Dendritic cell treated with granulocyte-macrophage colony-stimulating factor and Interleukin-4, amounts not matched to agents 40 ng/mL and 50 ng/mL, for 4 days (primary cell): ENCODE data around the gene OTOGL.
"Not testable (repeated sequence)": the region's sequence is repeated elsewhere in the genome, so short reads cannot be mapped to it uniquely, and the experiment has no call there.

Experiments
- H3K27ac Mint-ChIP-seq: one replicate; pipeline ENCODE4 v1.8.0; 2022; ENCODE audit warnings: mild to moderate bottlenecking, mixed read lengths
- H3K27me3 Mint-ChIP-seq: one replicate; pipeline ENCODE4 v1.8.0; 2022; ENCODE audit warnings: mild to moderate bottlenecking, mixed read lengths
- H3K36me3 Mint-ChIP-seq: one replicate; pipeline ENCODE4 v1.8.0; 2022; ENCODE audit warnings: low read depth, mixed read lengths
- H3K4me1 Mint-ChIP-seq: one replicate; pipeline ENCODE4 v1.8.0; 2022; ENCODE audit warnings: low read depth, mixed read lengths
- H3K4me3 Mint-ChIP-seq: one replicate; pipeline ENCODE4 v1.8.0; 2022; ENCODE audit warnings: mild to moderate bottlenecking, moderate library complexity, mixed read lengths
- H3K9me3 Mint-ChIP-seq: one replicate; pipeline ENCODE4 v1.8.0; 2022; ENCODE audit warnings: mixed read lengths
- intact Hi-C: fragments of 100-400 bp; cut with micrococcal nuclease; formaldehyde crosslinking; loops from one replicate; pipeline ENCODE4 v1.15.0; 2022

Gene OTOGL

GRCh38 chr12:80201908-80202307 lies 102.6 kb downstream of the OTOGL start:
- intact Hi-C loops: no loop called here
- no peaks in the 10 kb centered on the region for H3K27me3 Mint-ChIP-seq
- no peaks in the 10 kb centered on the region for H3K9me3 Mint-ChIP-seq
- H3K27ac Mint-ChIP-seq: no peak overlapping the region
- no peaks in the 10 kb centered on the region for H3K4me1 Mint-ChIP-seq
- H3K36me3 Mint-ChIP-seq: no peaks in the 10 kb centered on the region
- no peak overlapping the region for H3K4me3 Mint-ChIP-seq

- H3K9me3 Mint-ChIP-seq: no peaks in the 10 kb centered on the region
- no peak overlapping the region for H3K27ac Mint-ChIP-seq
- no peaks in the 10 kb centered on the region for H3K27me3 Mint-ChIP-seq
- H3K4me1 Mint-ChIP-seq: no peaks in the 10 kb centered on the region
- no peak overlapping the region for H3K4me3 Mint-ChIP-seq
- H3K36me3 Mint-ChIP-seq: no peaks in the 10 kb centered on the region
- intact Hi-C loops: no loop called here
Measured at GRCh38 chr12:80205960-80206359, 106.6 kb downstream of the OTOGL start.

- Mint-ChIP-seq H3K36me3 (no peaks in the 10 kb centered on the region), H3K4me3 (no peak overlapping the region), H3K27ac (no peak overlapping the region), H3K4me1 (no peaks in the 10 kb centered on the region), H3K27me3 (no peaks in the 10 kb centered on the region), H3K9me3 (no peaks in the 10 kb centered on the region)
- intact Hi-C loops: no loop called here
Measured at GRCh38 chr12:80208071-80208470, 108.7 kb downstream of the OTOGL start.

DNA sequence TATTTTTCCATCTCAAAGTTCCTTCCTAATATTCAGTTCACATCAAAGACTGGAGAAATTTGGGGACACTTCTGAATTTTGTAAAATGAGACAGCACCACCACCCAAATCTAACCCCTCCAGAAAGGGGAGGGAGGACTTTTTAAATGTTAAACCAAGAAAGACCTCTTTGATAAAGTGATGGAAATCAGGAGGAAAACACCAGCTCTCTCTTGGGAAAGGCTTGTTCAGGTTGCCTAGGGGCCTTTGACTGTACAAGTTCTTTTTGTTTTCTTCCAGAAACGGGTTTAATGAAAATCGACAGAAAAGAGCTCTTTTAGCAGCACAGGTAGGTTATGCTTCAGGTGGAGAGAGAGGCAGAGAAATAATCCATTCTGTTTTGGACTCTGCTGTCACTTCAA lies 112.3 kb downstream of the OTOGL start:
- Mint-ChIP-seq H3K4me1 (no peaks in the 10 kb centered on the region), H3K36me3 (no peaks in the 10 kb centered on the region), H3K27ac (no peak overlapping the region), H3K4me3 (no peak overlapping the region), H3K9me3 (no peaks in the 10 kb centered on the region), H3K27me3 (no peaks in the 10 kb centered on the region)
- intact Hi-C loops: no loop called here

GRCh38 chr12:80212938-80213645 lies 113.8 kb downstream of the OTOGL start:
- Mint-ChIP-seq H3K36me3 (no peaks in the 10 kb centered on the region), H3K9me3 (no peaks in the 10 kb centered on the region), H3K4me3 (no peak overlapping the region), H3K4me1 (no peaks in the 10 kb centered on the region), H3K27ac (no peak overlapping the region), H3K27me3 (peaks cover 1% of the 10 kb centered on the region)
- intact Hi-C loops: no loop called here

GRCh38 chr12:80213871-80214270 lies 114.5 kb downstream of the OTOGL start:
- Mint-ChIP-seq H3K27ac (no peak overlapping the region), H3K4me1 (no peaks in the 10 kb centered on the region), H3K9me3 (no peaks in the 10 kb centered on the region), H3K4me3 (no peak overlapping the region), H3K36me3 (no peaks in the 10 kb centered on the region), H3K27me3 (peaks cover 1% of the 10 kb centered on the region)
- intact Hi-C loops: no loop called here

GRCh38 chr12:80217011-80217535 lies 117.7 kb downstream of the OTOGL start:
- Mint-ChIP-seq H3K27me3 (peaks cover 1% of the 10 kb centered on the region), H3K4me1 (no peaks in the 10 kb centered on the region), H3K9me3 (no peaks in the 10 kb centered on the region), H3K4me3 (no peak overlapping the region), H3K27ac (no peak overlapping the region), H3K36me3 (no peaks in the 10 kb centered on the region)
- intact Hi-C loops: no loop called here

DNA sequence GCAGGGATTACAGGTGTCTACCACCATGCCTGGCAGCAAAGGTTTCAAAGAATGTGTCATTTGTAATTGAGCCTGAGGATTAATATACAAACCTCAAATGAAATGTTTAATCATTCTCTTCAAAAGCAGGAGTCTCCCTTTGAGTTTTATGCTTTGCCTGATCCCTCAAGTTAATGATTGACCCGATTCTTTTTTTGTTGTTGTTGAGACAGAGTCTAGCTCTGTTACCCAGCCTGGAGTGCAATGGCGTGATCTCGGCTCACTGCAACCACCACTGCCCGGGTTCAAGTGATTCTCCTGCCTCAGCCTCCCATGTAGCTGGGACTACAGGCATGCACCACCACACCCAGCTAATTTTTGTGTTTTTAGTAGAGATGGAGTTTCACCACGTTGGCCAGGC lies 119.6 kb downstream of the OTOGL start:
- intact Hi-C loops, H3K4me1 Mint-ChIP-seq, H3K9me3 Mint-ChIP-seq, H3K4me3 Mint-ChIP-seq, H3K27ac Mint-ChIP-seq, H3K36me3 Mint-ChIP-seq, H3K27me3 Mint-ChIP-seq: not testable (repeated sequence)

DNA sequence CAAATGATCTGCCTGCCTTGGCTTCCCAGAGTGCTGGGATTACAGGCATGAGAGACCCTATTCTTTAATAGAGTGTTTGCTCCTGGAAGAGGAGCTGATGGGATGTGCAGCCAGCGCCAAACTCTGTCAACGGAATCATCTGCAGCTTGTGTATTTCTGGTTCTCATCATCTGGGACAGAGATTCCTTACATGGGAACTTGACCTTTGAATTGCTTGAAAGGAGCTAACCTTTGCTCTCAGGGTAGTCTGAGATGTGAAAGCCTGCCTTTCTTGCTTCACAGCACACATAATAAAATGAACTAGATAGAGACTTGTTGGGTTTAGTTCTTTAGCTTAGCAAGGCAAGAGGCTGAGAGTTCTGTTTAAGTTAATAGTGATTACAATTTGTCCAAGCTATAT lies 120.0 kb downstream of the OTOGL start:
- Mint-ChIP-seq H3K36me3 (no peaks in the 10 kb centered on the region), H3K4me1 (no peaks in the 10 kb centered on the region), H3K27me3 (peaks cover 1% of the 10 kb centered on the region), H3K4me3 (no peak overlapping the region), H3K27ac (no peak overlapping the region), H3K9me3 (no peaks in the 10 kb centered on the region)
- intact Hi-C loops: no loop called here

GRCh38 chr12:80222261-80222660 lies 122.9 kb downstream of the OTOGL start:
- Mint-ChIP-seq H3K9me3 (no peaks in the 10 kb centered on the region), H3K36me3 (no peaks in the 10 kb centered on the region), H3K4me1 (peaks cover 14% of the 10 kb centered on the region), H3K4me3 (no peak overlapping the region), H3K27ac (no peak overlapping the region), H3K27me3 (no peaks in the 10 kb centered on the region)
- intact Hi-C loops: no loop called here

DNA sequence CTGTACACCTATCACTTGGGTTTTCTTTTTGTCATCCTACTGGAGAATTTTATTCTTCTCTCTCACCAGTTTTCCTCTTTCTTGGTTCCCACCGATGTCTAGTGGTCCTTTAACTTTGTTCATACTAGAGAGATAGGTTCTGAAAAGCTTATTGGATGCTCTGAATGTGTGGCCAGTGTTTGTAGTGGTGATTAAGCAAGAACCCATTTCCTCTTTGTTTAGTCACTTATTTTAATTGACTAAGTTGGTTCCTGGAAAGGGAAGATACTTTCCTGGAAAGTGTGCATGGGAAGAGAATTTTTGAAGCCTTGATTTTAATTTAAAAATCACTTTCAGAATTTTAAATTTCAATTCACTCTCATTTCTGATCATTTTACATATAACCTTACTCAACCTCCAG lies 127.2 kb downstream of the OTOGL start:
- H3K27ac Mint-ChIP-seq: no peak overlapping the region
- H3K9me3 Mint-ChIP-seq: no peaks in the 10 kb centered on the region
- peaks cover 14% of the 10 kb centered on the region for H3K4me1 Mint-ChIP-seq
- no peaks in the 10 kb centered on the region for H3K36me3 Mint-ChIP-seq
- H3K27me3 Mint-ChIP-seq: no peaks in the 10 kb centered on the region
- intact Hi-C loops: no loop called here
- no peak overlapping the region for H3K4me3 Mint-ChIP-seq

GRCh38 chr12:80227904-80228303 lies 128.6 kb downstream of the OTOGL start:
- intact Hi-C loops, H3K4me3 Mint-ChIP-seq, H3K36me3 Mint-ChIP-seq, H3K27ac Mint-ChIP-seq, H3K9me3 Mint-ChIP-seq, H3K27me3 Mint-ChIP-seq: not testable (repeated sequence)
- peaks cover 14% of the 10 kb centered on the region for H3K4me1 Mint-ChIP-seq

- H3K4me3 Mint-ChIP-seq: no peak overlapping the region
- intact Hi-C loops: no loop called here
- peaks cover 14% of the 10 kb centered on the region for H3K4me1 Mint-ChIP-seq
- no peaks in the 10 kb centered on the region for H3K36me3 Mint-ChIP-seq
- H3K9me3 Mint-ChIP-seq: no peaks in the 10 kb centered on the region
- H3K27me3 Mint-ChIP-seq: no peaks in the 10 kb centered on the region
- H3K27ac Mint-ChIP-seq: no peak overlapping the region
Measured at GRCh38 chr12:80230068-80230467, 130.7 kb downstream of the OTOGL start.

DNA sequence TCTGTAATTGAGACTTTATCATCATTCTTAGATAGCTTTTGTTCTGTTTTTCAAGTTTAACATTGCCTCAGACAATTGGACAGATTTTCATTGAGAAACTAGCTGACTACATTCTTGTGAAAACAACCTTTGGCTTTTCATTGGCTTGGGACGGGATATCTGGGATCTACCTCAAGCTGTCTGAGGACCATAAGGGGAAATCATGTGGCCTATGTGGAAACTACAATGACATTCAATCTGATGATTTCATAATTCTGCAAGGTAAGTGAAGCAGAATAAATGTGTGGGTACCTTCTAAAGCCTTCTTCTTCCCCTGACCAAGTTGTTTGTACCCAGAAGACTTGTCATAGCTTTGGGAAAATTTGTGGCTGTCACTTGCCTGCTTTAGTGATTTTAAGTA lies 133.5 kb downstream of the OTOGL start:
- H3K4me1 Mint-ChIP-seq: no peaks in the 10 kb centered on the region
- intact Hi-C loops: no loop called here
- H3K36me3 Mint-ChIP-seq: no peaks in the 10 kb centered on the region

DNA sequence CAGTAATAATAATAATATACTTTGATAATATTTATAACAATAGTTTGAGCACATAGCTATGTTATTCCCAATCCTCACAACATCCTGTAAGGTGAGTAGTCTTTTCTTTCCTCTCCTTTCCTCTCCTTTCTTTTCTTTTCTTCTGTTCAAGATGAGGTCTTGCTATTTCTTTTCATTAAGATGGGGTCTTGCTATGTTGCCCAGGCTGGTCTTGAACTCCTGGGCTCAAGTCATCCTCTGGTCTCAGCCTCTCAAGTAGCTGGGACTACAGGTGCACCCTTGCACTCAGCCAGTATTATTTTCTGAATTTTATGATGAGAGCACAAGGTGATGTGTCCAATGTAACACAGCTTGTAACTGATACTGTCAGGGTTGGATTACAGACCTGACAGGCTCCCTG lies 134.6 kb downstream of the OTOGL start:
- intact Hi-C loops: no loop called here
- no peak overlapping the region for H3K4me3 Mint-ChIP-seq
- no peaks in the 10 kb centered on the region for H3K36me3 Mint-ChIP-seq
- no peaks in the 10 kb centered on the region for H3K4me1 Mint-ChIP-seq
- no peaks in the 10 kb centered on the region for H3K9me3 Mint-ChIP-seq
- no peaks in the 10 kb centered on the region for H3K27me3 Mint-ChIP-seq
- H3K27ac Mint-ChIP-seq: no peak overlapping the region

More for the DNA sequence above, 133.5 kb downstream of the OTOGL start:
- H3K27me3 Mint-ChIP-seq: no peaks in the 10 kb centered on the region
- H3K9me3 Mint-ChIP-seq: no peaks in the 10 kb centered on the region
- no peak overlapping the region for H3K27ac Mint-ChIP-seq
- H3K4me3 Mint-ChIP-seq: no peak overlapping the region
